HepG2 (cell line): Measurements from ENCODE around the gene PRDM7. TPM values are rescaled to one million over a fixed set of nuclear protein-coding genes. Genes with fewer than 3 reads are reported as not detected.

Experiments used
- ETV5 ChIP-seq: IDR thresholded peaks from 2 replicates; pipeline ENCODE4 v1.6.1; 2018; ENCODE audit warnings: missing biosample characterization, missing genetic modification reagents, inconsistent platforms, borderline replicate concordance
- FOSL2 ChIP-seq: sonication (generic); formaldehyde crosslinking; IDR thresholded peaks from 2 replicates; pipeline ENCODE4 v1.4.0; 2020; ENCODE audit warnings: missing genetic modification reagents
- GPBP1L1 ChIP-seq: sonication (generic); formaldehyde crosslinking; IDR thresholded peaks from 2 replicates; pipeline ENCODE4 v1.5.0; 2020; ENCODE audit warnings: mild to moderate bottlenecking, missing genetic modification reagents
- HMGXB4 ChIP-seq, 2 experiments: sonication (generic) in 1 of 2; formaldehyde crosslinking in 1 of 2; IDR thresholded peaks; 2 replicates each; pipeline versions ENCODE4 v1.4.0 to v1.6.1; 2018 to 2020; ENCODE audit warnings: missing genetic modification reagents in 2 of 2, borderline replicate concordance in 1 of 2, low read depth in 1 of 2, mild to moderate bottlenecking in 1 of 2, missing biosample characterization in 1 of 2
- HNRNPUL1 ChIP-seq: fragments of 200-400 bp; formaldehyde crosslinking; IDR thresholded peaks from 2 replicates; pipeline ENCODE4 v1.6.1; 2017; ENCODE audit warnings: low read depth, mild to moderate bottlenecking, low read length, moderate library complexity
- KDM5B ChIP-seq: sonication (generic); formaldehyde crosslinking; IDR thresholded peaks from 2 replicates; pipeline ENCODE4 v1.4.0; 2020; ENCODE audit warnings: missing genetic modification reagents, mild to moderate bottlenecking, borderline replicate concordance
- KLF11 ChIP-seq: IDR thresholded peaks from 2 replicates; pipeline ENCODE4 v1.6.1; 2016; ENCODE audit warnings: missing compliant biosample characterization
- PCBP2 ChIP-seq: fragments of 200-400 bp; formaldehyde crosslinking; optimal IDR thresholded peaks from 2 replicates; pipeline ENCODE3; 2018; ENCODE audit warnings: low read length, low read depth; ENCODE audit not compliant: poor library complexity, severe bottlenecking
- PLSCR1 ChIP-seq: sonication (generic); formaldehyde crosslinking; IDR thresholded peaks from 2 replicates; pipeline ENCODE4 v1.5.0; 2020; ENCODE audit warnings: missing genetic modification reagents, mild to moderate bottlenecking, borderline replicate concordance
- RCOR2 ChIP-seq: IDR thresholded peaks from 2 replicates; pipeline ENCODE4 v1.6.1; 2016; ENCODE audit warnings: missing biosample characterization, missing genetic modification reagents
- SYNCRIP ChIP-seq: fragments of 200-400 bp; formaldehyde crosslinking; IDR thresholded peaks from 2 replicates; pipeline ENCODE4 v1.6.1; 2018; ENCODE audit warnings: mild to moderate bottlenecking, low read depth, low read length; ENCODE audit not compliant: insufficient read depth
- YEATS2 ChIP-seq: sonication (generic); formaldehyde crosslinking; IDR thresholded peaks from 2 replicates; pipeline ENCODE4 v1.4.0; 2020; ENCODE audit warnings: missing genetic modification reagents, borderline replicate concordance
- ZBTB39 ChIP-seq: sonication (generic); formaldehyde crosslinking; IDR thresholded peaks from 2 replicates; pipeline ENCODE4 v1.5.0; 2020; ENCODE audit warnings: missing genetic modification reagents
- ZNF207 ChIP-seq: fragments of 450-650 bp; IDR thresholded peaks from 2 replicates; pipeline ENCODE4 v1.6.1; 2016; ENCODE audit warnings: antibody characterized with exemption, borderline replicate concordance
- ZNF296 ChIP-seq: sonication (generic); formaldehyde crosslinking; conservative IDR thresholded peaks from 2 replicates; pipeline ENCODE4 v1.5.0; 2020; ENCODE audit warnings: mild to moderate bottlenecking, missing genetic modification reagents
- ZNF792 ChIP-seq: IDR thresholded peaks from 2 replicates; pipeline ENCODE4 v1.6.1; 2016
- polyA plus RNA-seq, 8 experiments: library from polyadenylated mRNA; depleted of rRNA in 3 of 8; stranded (reverse) in 7 of 8; unstranded in 1 of 8; fragments of >200 nt; fragmentation: Illumina TruSeq in 4 of 8; extraction: Trizol in 4 of 8; gene quantifications; 2 replicates each; pipeline versions ENCODE4 v1.2.1 to v1.2.3, GENCODE V29; 2011 to 2016; ENCODE audit warnings: low read depth in 4 of 8, missing spikeins in 1 of 8, mixed read lengths in 1 of 8; ENCODE audit not compliant: insufficient read depth in 1 of 8
- total RNA-seq, 5 experiments: library from RNA; depleted of rRNA; stranded (reverse); fragments of >200 nt; fragmentation: Illumina TruSeq; extraction: Trizol; gene quantifications; 2 replicates each; pipeline ENCODE4 v1.2.3, GENCODE V29; 2016; ENCODE audit warnings: low read depth in 1 of 5

Gene PRDM7
- total and polyA plus RNA-seq, 2 of the 13 experiments (the other 11 are each of a cell fraction or from before 2014, with no cell fraction given) = not detected

- TF ChIP-seq HNRNPUL1 (no peak), HMGXB4 (CRISPR knock-in tag; IDR thresholded peaks at IDR 0.05; ENCODE audit: borderline replicate concordance in 1 of 2, low read depth in 1 of 2) (peak in 1 of 2 experiments; percentile 48; a peak in 1 of 4 replicates), PCBP2 (no peak), ZBTB39 (no peak), KLF11 (no peak), ZNF207 (no peak), ETV5 (peak; percentile 13; the same call in 1 of the 2 replicates), KDM5B (CRISPR knock-in tag) (no peak), GPBP1L1 (CRISPR knock-in tag) (no peak), FOSL2 (CRISPR knock-in tag) (0 out of 2 replicates have a peak, but pooled peaks have one; percentile 0), ZNF792 (CRISPR knock-in tag) (peak; percentile 46; the same call in 1 of the 2 replicates), YEATS2 (CRISPR knock-in tag) (0 out of 2 replicates have a peak, but pooled peaks have one; percentile 5), ZNF296 (CRISPR knock-in tag) (0 out of 2 replicates have a peak, but pooled peaks have one; percentile 35), RCOR2 (CRISPR knock-in tag) (no peak), SYNCRIP (no peak), PLSCR1 (CRISPR knock-in tag) (peak; percentile 63; the same call in 1 of the 2 replicates)
Measured at GRCh38 chr16:90020260-90020837, 56.8 kb downstream of the PRDM7 start (continued).
